Caco-2 (cell line): ENCODE results near the gene VPS33A. TPM values are rescaled to one million over a fixed set of nuclear protein-coding genes. Genes with fewer than 3 reads are reported as not detected.
A peak's percentile ranks its signal among the peaks of the same experiment; 100 is the strongest.

ENCODE experiments used
- Bru-seq: library from RNA; stranded (reverse); fragments of 400-500 nt; gene quantifications from one replicate; lab custom pipeline; 2021; lab: Mats Ljungman, UMichigan
- BruChase-seq, 2 experiments: library from RNA; stranded (reverse); fragments of 400-500 nt; gene quantifications; one replicate each; lab custom pipeline; 2021; lab: Mats Ljungman, UMichigan
- BruUV-seq: library from RNA; stranded (reverse); fragments of 400-500 nt; replicated peaks from 2 replicates; lab custom pipeline; 2021; lab: Mats Ljungman, UMichigan
- CTCF ChIA-PET: fragments of 300-600 bp; sonication (Branson Sonifier 250); formaldehyde crosslinking; loops from one replicate; lab custom pipeline; 2022; ENCODE audit warnings: antibody characterized with exemption; lab: Charles Lee
- POLR2A ChIA-PET: fragments of 300-600 bp; sonication (Branson Sonifier 250); formaldehyde crosslinking; loops from one replicate; lab custom pipeline; 2022; ENCODE audit warnings: antibody characterized with exemption; lab: Charles Lee
- DNase-seq, 2 experiments: peaks; one replicate each; pipeline versions ENCODE4 v3.0.0 to v3.0.0-alpha.2; 2020 to 2022
- H3K27me3 ChIP-seq: replicated peaks from 2 replicates; pipeline ENCODE4 v1.6.0; 2011; ENCODE audit warnings: low read length; ENCODE audit not compliant: control insufficient read depth, insufficient read depth
- H3K36me3 ChIP-seq: 2 replicates; pipeline ENCODE4 v1.5.1; 2011; ENCODE audit warnings: low read length; ENCODE audit not compliant: control insufficient read depth, insufficient read depth
- H3K4me1 ChIP-seq: fragments of 250-450 bp; sonication (Bioruptor Pico); 2 replicates; pipeline ENCODE4 v1.5.1; 2020; ENCODE audit warnings: mild to moderate bottlenecking
- H3K4me3 ChIP-seq: 2 replicates; pipeline ENCODE4 v1.5.1; 2011; ENCODE audit warnings: low read depth, mild to moderate bottlenecking, control low read depth, low read length
- H3K9me3 ChIP-seq: fragments of 250-450 bp; sonication (Bioruptor Pico); 2 replicates; pipeline ENCODE4 v1.5.1; 2020; ENCODE audit warnings: mild to moderate bottlenecking, moderate library complexity
- H3K27ac Mint-ChIP-seq: one replicate; pipeline ENCODE4 v1.8.0; 2022; ENCODE audit warnings: mixed read lengths; ENCODE audit not compliant: unreplicated experiment
- H3K27me3 Mint-ChIP-seq: one replicate; pipeline ENCODE4 v1.8.0; 2022; ENCODE audit warnings: mixed read lengths; ENCODE audit not compliant: insufficient read depth, unreplicated experiment
- H3K36me3 Mint-ChIP-seq: one replicate; pipeline ENCODE4 v1.8.0; 2022; ENCODE audit warnings: mild to moderate bottlenecking, mixed read lengths; ENCODE audit not compliant: insufficient read depth, unreplicated experiment
- H3K4me1 Mint-ChIP-seq: one replicate; pipeline ENCODE4 v1.8.0; 2022; ENCODE audit warnings: low read depth, mixed read lengths; ENCODE audit not compliant: unreplicated experiment
- H3K4me3 Mint-ChIP-seq: one replicate; pipeline ENCODE4 v1.8.0; 2022; ENCODE audit warnings: mild to moderate bottlenecking, moderate library complexity, mixed read lengths; ENCODE audit not compliant: unreplicated experiment
- H3K9me3 Mint-ChIP-seq: one replicate; pipeline ENCODE4 v1.8.0; 2022; ENCODE audit warnings: mixed read lengths; ENCODE audit not compliant: unreplicated experiment
- intact Hi-C: fragments of 100-400 bp; cut with micrococcal nuclease; formaldehyde crosslinking; loops from one replicate; pipeline ENCODE4 v1.10.0; 2022; ENCODE audit not compliant: unreplicated experiment
- long read RNA-seq: library from polyadenylated mRNA; stranded (forward); transcript quantifications from one replicate; pipeline ENCODE4 v2.0.0, GENCODE V29; 2022
- total RNA-seq: library from RNA; stranded (reverse); gene quantifications from 2 replicates; pipeline ENCODE4 v1.2.3, GENCODE V29; 2022
- TF ChIP-seq, protein P1 (sequence below), 2 experiments: fragments of 200-600 bp in 1 of 2; IDR thresholded peaks; 1 replicate in 1 of 2; 2 replicates in 1 of 2; pipeline versions ENCODE4 v1.5.1 to v1.8.0; 2011 to 2022; ENCODE audit warnings: antibody characterized with exemption in 1 of 2, control low read depth in 1 of 2, inconsistent platforms in 1 of 2, low read depth in 1 of 2, low read length in 1 of 2, mild to moderate bottlenecking in 1 of 2, moderate library complexity in 1 of 2; ENCODE audit not compliant: insufficient read depth in 1 of 2, severe bottlenecking in 1 of 2, unreplicated experiment in 1 of 2

VPS33A gene
- total RNA-seq = 34.9 and 36.5 TPM in 2 replicates
- Bru-seq, nascent RNA = percentile 68 among the genes with signal in this experiment
- BruChase-seq, experiment 1, labeled RNA remaining after a 2-hour chase = percentile 91 among the genes with signal in this experiment
- BruChase-seq, experiment 2, labeled RNA remaining after a 6-hour chase = percentile 96 among the genes with signal in this experiment
- long read RNA-seq, full-length matches to known transcripts = 60 of 80 reads
- long read RNA-seq, partial matches to known transcripts = 5 of 80 reads
- long read RNA-seq, other reads (novel, unspliced or antisense) = 15 of 80 reads

DNA sequence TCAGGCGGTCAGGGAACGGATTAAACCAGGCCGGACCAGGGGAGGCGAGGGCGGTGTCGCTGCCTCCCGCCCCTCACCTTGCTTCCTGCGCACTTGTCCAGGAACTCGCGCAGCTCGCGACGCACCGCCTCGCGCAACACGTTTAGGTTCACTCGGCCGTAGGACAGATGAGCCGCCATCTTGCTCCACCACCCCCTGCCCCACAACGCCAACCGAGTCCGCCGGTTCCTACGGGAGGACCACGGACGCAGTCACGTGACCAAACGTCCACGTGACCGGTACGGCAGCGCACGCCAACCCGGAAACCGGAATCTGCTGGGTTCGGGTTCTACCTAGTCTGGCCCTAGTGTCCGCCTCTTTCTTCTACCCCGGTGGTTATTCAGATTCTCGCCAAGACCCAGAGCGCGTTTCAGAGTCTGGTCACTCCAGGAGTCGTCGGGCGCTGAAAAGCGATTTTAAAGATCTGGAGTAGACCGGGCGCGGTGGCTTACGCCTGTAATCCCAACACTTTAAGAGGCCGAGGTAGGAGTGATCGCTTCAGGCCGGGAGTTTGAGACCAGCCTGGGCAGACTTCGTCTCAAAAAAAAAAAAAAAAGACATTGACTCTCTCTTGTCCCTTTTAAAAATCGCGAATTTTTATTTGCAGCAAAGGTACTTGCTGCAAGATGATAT lies at the start of gene VPS33A:
Gene VPS33A (minus strand): TSS at position 265 of the 672 bp plus-strand sequence. CDS start 86 bp downstream, at position 179.
- Mint-ChIP-seq H3K4me1 (no peaks in the 10 kb centered on the region), H3K27me3 (no peaks in the 10 kb centered on the region), H3K9me3 (no peaks in the 10 kb centered on the region), H3K4me3 (peak within 1 kb of the TSS; percentile 83), H3K36me3 (peaks cover 40% of the 10 kb centered on the region), H3K27ac (peak within 1 kb of the TSS; percentile 96)
- TF ChIP-seq, protein P1, sequence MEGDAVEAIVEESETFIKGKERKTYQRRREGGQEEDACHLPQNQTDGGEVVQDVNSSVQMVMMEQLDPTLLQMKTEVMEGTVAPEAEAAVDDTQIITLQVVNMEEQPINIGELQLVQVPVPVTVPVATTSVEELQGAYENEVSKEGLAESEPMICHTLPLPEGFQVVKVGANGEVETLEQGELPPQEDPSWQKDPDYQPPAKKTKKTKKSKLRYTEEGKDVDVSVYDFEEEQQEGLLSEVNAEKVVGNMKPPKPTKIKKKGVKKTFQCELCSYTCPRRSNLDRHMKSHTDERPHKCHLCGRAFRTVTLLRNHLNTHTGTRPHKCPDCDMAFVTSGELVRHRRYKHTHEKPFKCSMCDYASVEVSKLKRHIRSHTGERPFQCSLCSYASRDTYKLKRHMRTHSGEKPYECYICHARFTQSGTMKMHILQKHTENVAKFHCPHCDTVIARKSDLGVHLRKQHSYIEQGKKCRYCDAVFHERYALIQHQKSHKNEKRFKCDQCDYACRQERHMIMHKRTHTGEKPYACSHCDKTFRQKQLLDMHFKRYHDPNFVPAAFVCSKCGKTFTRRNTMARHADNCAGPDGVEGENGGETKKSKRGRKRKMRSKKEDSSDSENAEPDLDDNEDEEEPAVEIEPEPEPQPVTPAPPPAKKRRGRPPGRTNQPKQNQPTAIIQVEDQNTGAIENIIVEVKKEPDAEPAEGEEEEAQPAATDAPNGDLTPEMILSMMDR (IDR thresholded peaks at IDR 0.05; ENCODE audit: insufficient read depth in 1 of 2, low read depth in 1 of 2, low read length in 1 of 2, severe bottlenecking in 1 of 2, unreplicated experiment in 1 of 2) = no peak
- POLR2A ChIA-PET = interaction anchor here (0.7 to 1.0 kb wide), 4 partner anchors 40 to 133 kb away, joined by 3 to 6 read pairs (median 4); partner anchors contain the start of gene DIABLO
- no TSS peak for BruUV-seq
- peak; percentile 97 to 99 for DNase-seq
- no peaks in the 10 kb centered on the region for H3K9me3 ChIP-seq
- CTCF ChIA-PET = interaction anchor here (0.6 to 1.5 kb wide), 4 partner anchors 43 to 372 kb away, joined by 3 to 10 read pairs (median 3); partner anchors contain the start of gene CFAP251
- intact Hi-C loops = loop anchor here (1.0 kb wide), 1 partner anchor 40 kb away; the partner anchor contains the start of gene DIABLO
- no peaks in the 10 kb centered on the region for H3K27me3 ChIP-seq
- no peaks in the 10 kb centered on the region for H3K4me1 ChIP-seq
- peak within 1 kb of the TSS; percentile 65 for H3K4me3 ChIP-seq
- H3K36me3 ChIP-seq = peaks cover 2% of the 10 kb centered on the region; the same call in 1 of the 2 replicates

DNA sequence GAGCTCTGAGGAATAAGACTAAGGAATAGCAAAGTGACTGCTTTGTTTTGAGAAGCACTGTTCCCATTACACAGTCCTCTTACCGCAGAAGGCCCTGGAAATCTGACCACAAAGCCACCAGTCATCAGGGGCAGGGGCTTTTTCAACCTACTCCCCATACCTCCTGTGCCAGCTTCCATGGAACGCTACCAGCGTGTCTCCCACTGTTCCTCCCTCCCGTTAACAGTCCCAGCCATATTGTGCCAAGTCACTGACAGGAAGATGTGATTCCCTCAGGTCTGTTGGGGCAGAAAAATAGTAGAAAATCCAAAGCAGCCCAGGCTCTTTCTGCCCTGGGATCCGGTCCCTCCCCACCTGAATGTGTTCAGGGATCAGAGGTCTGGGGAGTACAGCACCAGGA lies 46.6 kb upstream of the VPS33A start:
- Mint-ChIP-seq H3K27me3 (no peaks in the 10 kb centered on the region), H3K27ac (no peak overlapping the region), H3K4me3 (no peak overlapping the region), H3K4me1 (no peaks in the 10 kb centered on the region), H3K36me3 (peaks cover 51% of the 10 kb centered on the region), H3K9me3 (no peaks in the 10 kb centered on the region)
- BruUV-seq = no TSS peak
- intact Hi-C loops = no loop called here
- H3K9me3 ChIP-seq = no peaks in the 10 kb centered on the region
- H3K27me3 ChIP-seq = no peaks in the 10 kb centered on the region
- no peak overlapping the region for H3K4me3 ChIP-seq
- H3K36me3 ChIP-seq = 0 out of 2 replicates have a peak, but pooled peaks cover 1% of the 10 kb centered on the region
- TF ChIP-seq, protein P1 (IDR thresholded peaks at IDR 0.05; ENCODE audit: insufficient read depth in 1 of 2, low read depth in 1 of 2, low read length in 1 of 2, severe bottlenecking in 1 of 2, unreplicated experiment in 1 of 2) = no peak
- DNase-seq = no peak
- POLR2A ChIA-PET = no interaction called here
- H3K4me1 ChIP-seq = no peaks in the 10 kb centered on the region
- CTCF ChIA-PET = interaction anchor here (1.1 kb wide), 1 partner anchor 122 kb away, joined by 3 read pairs; no protein-coding TSS in a partner anchor

DNA sequence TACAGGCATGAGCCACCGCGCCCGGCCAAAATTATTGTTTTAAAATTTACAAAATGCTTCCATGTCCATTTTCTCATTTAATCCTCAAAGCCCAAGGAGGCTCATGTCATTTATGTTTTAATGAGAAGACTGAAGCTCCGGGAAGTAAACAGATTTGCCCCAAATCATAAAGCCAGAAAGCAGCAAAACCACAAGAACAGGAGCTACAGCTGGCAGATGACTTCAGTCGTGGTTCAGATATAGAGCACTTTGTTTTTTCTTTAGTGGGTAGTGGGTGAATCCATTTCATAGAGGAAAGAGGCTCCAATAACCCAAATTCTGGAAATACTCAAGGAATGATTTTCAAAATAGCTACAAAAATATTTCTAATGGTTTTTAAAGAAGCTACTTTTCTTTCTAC lies 45.4 kb upstream of the VPS33A start:
- H3K27me3 ChIP-seq = no peaks in the 10 kb centered on the region
- Mint-ChIP-seq H3K36me3 (peaks cover 52% of the 10 kb centered on the region), H3K27me3 (no peaks in the 10 kb centered on the region), H3K27ac (no peak overlapping the region), H3K4me1 (peaks cover under 1% of the 10 kb centered on the region), H3K9me3 (no peaks in the 10 kb centered on the region), H3K4me3 (no peak overlapping the region)
- intact Hi-C loops = no loop called here
- no peaks in the 10 kb centered on the region for H3K4me1 ChIP-seq
- POLR2A ChIA-PET = no interaction called here
- no peaks in the 10 kb centered on the region for H3K9me3 ChIP-seq
- CTCF ChIA-PET = interaction anchor here (1.1 kb wide), 1 partner anchor 121 kb away, joined by 3 read pairs; no protein-coding TSS in a partner anchor
- DNase-seq = no peak
- no TSS peak for BruUV-seq
- no peaks in the 10 kb centered on the region for H3K36me3 ChIP-seq
- no peak overlapping the region for H3K4me3 ChIP-seq
- TF ChIP-seq, protein P1 (IDR thresholded peaks at IDR 0.05; ENCODE audit: insufficient read depth in 1 of 2, low read depth in 1 of 2, low read length in 1 of 2, severe bottlenecking in 1 of 2, unreplicated experiment in 1 of 2) = no peak
